Suprapubic skin (tissue), 4 donors: ENCODE results near the gene NIP7. TPM values are rescaled to one million over a fixed set of nuclear protein-coding genes. Genes with fewer than 3 reads are reported as not detected.
A peak's percentile ranks its signal among the peaks of the same experiment; 100 is the strongest.

Experiments used
- DNase-seq, 2 donors: peaks; one replicate each; pipeline ENCODE4 v3.0.0-alpha.2; 2019; ENCODE audit warnings: low spot score in 2 of 2
- H3K27ac ChIP-seq: fragments of 200-600 bp; sonication (generic); one replicate; pipeline ENCODE4 v1.5.1; 2019
- H3K27me3 ChIP-seq: fragments of 200-600 bp; sonication (generic); one replicate; pipeline ENCODE4 v1.5.1; 2019
- H3K36me3 ChIP-seq: fragments of 200-600 bp; sonication (generic); one replicate; pipeline ENCODE4 v1.5.1; 2019
- H3K4me1 ChIP-seq: fragments of 200-600 bp; sonication (generic); one replicate; pipeline ENCODE4 v1.5.1; 2019
- H3K4me3 ChIP-seq: fragments of 200-600 bp; sonication (generic); one replicate; pipeline ENCODE4 v1.5.1; 2019; ENCODE audit warnings: mild to moderate bottlenecking
- H3K9me3 ChIP-seq: fragments of 200-600 bp; sonication (generic); one replicate; pipeline ENCODE4 v1.5.1; 2019
- CTCF ChIP-seq, 2 donors: fragments of 200-600 bp in 1 of 2; fragments of 450-650 bp in 1 of 2; sonication (generic) in 1 of 2; IDR thresholded peaks; one replicate each; pipeline ENCODE4 v1.5.1; 2016 to 2019; ENCODE audit warnings: antibody characterized with exemption in 2 of 2, mild to moderate bottlenecking in 1 of 2, moderate library complexity in 1 of 2
- EP300 ChIP-seq: sonication (generic); formaldehyde crosslinking; IDR thresholded peaks from one replicate; pipeline ENCODE4 v1.6.1; 2017; ENCODE audit warnings: antibody characterized with exemption
- POLR2A ChIP-seq, 2 donors: fragments of 450-650 bp; IDR thresholded peaks; one replicate each; pipeline ENCODE4 v1.6.1; 2017; ENCODE audit warnings: antibody characterized with exemption in 2 of 2, mild to moderate bottlenecking in 2 of 2, moderate library complexity in 2 of 2
- POLR2AphosphoS5 ChIP-seq, 3 donors: sonication (generic); formaldehyde crosslinking; IDR thresholded peaks; one replicate each; pipeline ENCODE4 v1.6.1; 2017; ENCODE audit warnings: antibody characterized with exemption in 3 of 3
- WGBS: methylation state at CpG from one replicate; pipeline ENCODE4 v1.1.5; 2018; 5-methylcytosine and 5-hydroxymethylcytosine counted together
- total RNA-seq, 4 donors: library from RNA; depleted of rRNA; stranded (reverse); fragments of >200 nt; gene quantifications; one replicate each; pipeline ENCODE4 v1.1.0, GENCODE V29; 2016

NIP7 gene
- total RNA-seq, 4 donors from 2014 or later = 9.8 to 24.0 (median 19.7) TPM

- peaks cover 23% of the 10 kb centered on the region for H3K4me1 ChIP-seq
- H3K27ac ChIP-seq = no peak overlapping the region
- no peaks in the 10 kb centered on the region for H3K9me3 ChIP-seq
- H3K27me3 ChIP-seq = no peaks in the 10 kb centered on the region
- 91% methylated on average over 1 of the region's 1 CpG for WGBS
- TF ChIP-seq POLR2A (IDR thresholded peaks at IDR 0.05) (no peak), CTCF (IDR thresholded peaks at IDR 0.05) (no peak), POLR2AphosphoS5 (IDR thresholded peaks at IDR 0.05) (no peak), EP300 (no peak)
- H3K4me3 ChIP-seq = peak overlapping the region; percentile 85
- peaks cover 24% of the 10 kb centered on the region for H3K36me3 ChIP-seq
- no peak for DNase-seq
Observed at GRCh38 chr16:69386596-69386995, 47.0 kb downstream of the NIP7 start.

Other genes starting within 250 kb of the NIP7 start
- 10 to 100 TPM in 1 of 4 donors, 1 to 10 TPM in 3; 4.4 to 11.3 (median 7.1) TPM for gene HAS3, start 234.1 kb upstream of the NIP7 start, total RNA-seq
- gene CHTF8, start 207.2 kb upstream of the NIP7 start, total RNA-seq = 100 to 1,000 TPM in 1 of 4 donors, 10 to 100 TPM in 3; 76.9 to 128 (median 90.0) TPM
- 10 to 100 TPM; 25.1 to 41.7 (median 34.8) TPM for gene UTP4, start 207.1 kb upstream of the NIP7 start, total RNA-seq
- gene SNTB2, start 152.6 kb upstream of the NIP7 start, total RNA-seq = 10 to 100 TPM; 35.8 to 81.6 (median 57.8) TPM
- 10 to 100 TPM; 32.5 to 46.6 (median 37.6) TPM for gene VPS4A, start 28.4 kb upstream of the NIP7 start, total RNA-seq
- gene PDF, start 9.2 kb upstream of the NIP7 start, total RNA-seq = 10 to 100 TPM; 12.2 to 25.4 (median 21.2) TPM
- 10 to 100 TPM; 45.3 to 70.4 (median 57.0) TPM for gene COG8, start 208 bp upstream of the NIP7 start, total RNA-seq
- gene TMED6, start 12.0 kb downstream of the NIP7 start, total RNA-seq = 1 to 10 TPM in 1 of 4 donors, under 1 TPM in 1, not detected in 2; 0.98 to 1.5 TPM
- 10 to 100 TPM; 16.9 to 25.4 (median 19.3) TPM for gene TERF2, start 46.2 kb downstream of the NIP7 start, total RNA-seq
- gene CYB5B, start 84.8 kb downstream of the NIP7 start, total RNA-seq = 10 to 100 TPM; 33.2 to 69.1 (median 50.1) TPM
- 100 to 1,000 TPM in 1 of 4 donors, 10 to 100 TPM in 3; 67.7 to 146 (median 80.8) TPM for gene NFAT5, start 226.2 kb downstream of the NIP7 start, total RNA-seq